IPS DF 4.7 (cell line): ENCODE results near the gene ROR2.

Source experiments
- DNase-seq: peaks from one replicate; pipeline ENCODE4 v3.0.0-alpha.2; 2013; ENCODE audit warnings: low spot score; ENCODE audit errors: extremely low read depth

The ROR2 gene

GRCh38 chr9:91724609-91725505 lies 225.2 kb downstream of the ROR2 start:
- no peak for DNase-seq

- no peak for DNase-seq
These were observed 226.0 kb downstream of the ROR2 start for GRCh38 chr9:91724068-91724440.

GRCh38 chr9:91723420-91724067 lies 226.5 kb downstream of the ROR2 start:
- no peak for DNase-seq

GRCh38 chr9:91720751-91721705 lies 229.0 kb downstream of the ROR2 start:
- no peak for DNase-seq

GRCh38 chr9:91720313-91720712 lies 229.7 kb downstream of the ROR2 start:
- DNase-seq = no peak

- DNase-seq = no peak
These were observed 232.0 kb downstream of the ROR2 start for GRCh38 chr9:91718071-91718470.

- DNase-seq = no peak
These were observed 233.2 kb downstream of the ROR2 start for GRCh38 chr9:91716815-91717214.

- no peak for DNase-seq
These were observed 233.8 kb downstream of the ROR2 start for GRCh38 chr9:91716239-91716638.

- no peak for DNase-seq
These were observed 235.0 kb downstream of the ROR2 start for GRCh38 chr9:91714874-91715615.

GRCh38 chr9:91714020-91714806 lies 235.8 kb downstream of the ROR2 start:
- no peak for DNase-seq

GRCh38 chr9:91712811-91713210 lies 237.2 kb downstream of the ROR2 start:
- DNase-seq = no peak

- no peak for DNase-seq
These were observed 238.1 kb downstream of the ROR2 start for GRCh38 chr9:91711755-91712601.

GRCh38 chr9:91710158-91710557 lies 239.9 kb downstream of the ROR2 start:
- no peak for DNase-seq

GRCh38 chr9:91705386-91705785 lies 244.6 kb downstream of the ROR2 start:
- DNase-seq = no peak

- DNase-seq = no peak
These were observed 249.6 kb downstream of the ROR2 start for GRCh38 chr9:91700475-91700874.

- no peak for DNase-seq
These were observed 251.8 kb downstream of the ROR2 start for GRCh38 chr9:91698266-91698665.

- no peak for DNase-seq
These were observed 252.8 kb downstream of the ROR2 start for GRCh38 chr9:91697201-91697600.

GRCh38 chr9:91694081-91694870 lies 255.8 kb downstream of the ROR2 start:
- no peak for DNase-seq
